T-cell (primary cell): Measurements from ENCODE around the gene FSCN2. TPM values are rescaled to one million over a fixed set of nuclear protein-coding genes. Genes with fewer than 3 reads are reported as not detected.
"Not testable (repeated sequence)": the region's sequence is repeated elsewhere in the genome, so short reads cannot be mapped to it uniquely, and the experiment has no call there.

ENCODE experiments used
- ATAC-seq, 4 experiments: fragments of 200-7000 bp in 3 of 4; fragments of 150-1000 bp in 1 of 4; cut with Tn5 transposase; replicated peaks in 1 of 4; 1 replicate in 3 of 4; 2 replicates in 1 of 4; pipeline ENCODE4 v1.10.0; 2021; ENCODE audit warnings: moderate library complexity in 3 of 4, mild to moderate bottlenecking in 2 of 4, moderate number of reproducible peaks in 1 of 4
- CTCF ChIA-PET, 2 donors: fragments of 300-600 bp; sonication (Branson Sonifier 250); formaldehyde crosslinking; loops; one replicate each; lab custom pipeline; 2022; ENCODE audit warnings: antibody characterized with exemption in 2 of 2; lab: Charles Lee
- POLR2A ChIA-PET, 2 donors: fragments of 300-600 bp; sonication (Branson Sonifier 250); formaldehyde crosslinking; loops; one replicate each; lab custom pipeline; 2022; ENCODE audit warnings: antibody characterized with exemption in 2 of 2; lab: Charles Lee
- DNase-seq, 35 experiments: peaks; one replicate each; pipeline versions ENCODE4 v3.0.0 to v3.0.0-alpha.2; 2013 to 2023
- H3K27ac ChIP-seq: one replicate; pipeline ENCODE4 v1.5.1; 2013; ENCODE audit warnings: low read length
- H3K27me3 ChIP-seq, 2 experiments: replicated peaks in 1 of 2; 1 replicate in 1 of 2; 2 replicates in 1 of 2; pipeline versions ENCODE4 v1.6.1 to v1.7.0; 2013; ENCODE audit warnings: low read length in 1 of 2, mixed read lengths in 1 of 2; ENCODE audit not compliant: control insufficient read depth in 2 of 2, insufficient read depth in 2 of 2; ENCODE audit errors: extremely low read depth in 1 of 2
- H3K36me3 ChIP-seq, 2 donors: 1 replicate in 1 of 2; 2 replicates in 1 of 2; pipeline versions ENCODE4 v1.6.1 to v1.7.0; 2013; ENCODE audit warnings: low read length in 1 of 2; ENCODE audit not compliant: control insufficient read depth in 2 of 2, insufficient read depth in 1 of 2; ENCODE audit errors: extremely low read depth in 1 of 2
- H3K4me1 ChIP-seq, 2 experiments: 1 replicate in 1 of 2; 2 replicates in 1 of 2; pipeline versions ENCODE4 v1.6.1 to v1.7.0; 2013; ENCODE audit warnings: low read length in 2 of 2, mixed read lengths in 1 of 2; ENCODE audit not compliant: insufficient read depth in 2 of 2, control insufficient read depth in 1 of 2; ENCODE audit errors: extremely low read depth in 1 of 2
- H3K4me3 ChIP-seq, 2 donors: 1 replicate in 1 of 2; 2 replicates in 1 of 2; pipeline versions ENCODE4 v1.5.1 to v1.7.0; 2013; ENCODE audit warnings: mild to moderate bottlenecking in 2 of 2, low read length in 1 of 2, moderate library complexity in 1 of 2; ENCODE audit not compliant: control insufficient read depth in 1 of 2; ENCODE audit errors: extremely low read depth in 1 of 2
- H3K9me3 ChIP-seq: 2 replicates; pipeline ENCODE4 v1.7.0; 2013
- H3K27ac Mint-ChIP-seq, 2 donors: one replicate each; pipeline ENCODE4 v1.8.0; 2020 to 2021; ENCODE audit warnings: mild to moderate bottlenecking in 2 of 2, mixed read lengths in 2 of 2
- H3K27me3 Mint-ChIP-seq, 2 donors: one replicate each; pipeline ENCODE4 v1.8.0; 2021 to 2022; ENCODE audit warnings: mixed read lengths in 2 of 2
- H3K36me3 Mint-ChIP-seq: one replicate; pipeline ENCODE4 v1.8.0; 2021; ENCODE audit warnings: mixed read lengths
- H3K4me1 Mint-ChIP-seq, 3 donors: one replicate each; pipeline ENCODE4 v1.8.0; 2020 to 2022; ENCODE audit warnings: mixed read lengths in 3 of 3, mild to moderate bottlenecking in 1 of 3
- H3K4me3 Mint-ChIP-seq, 3 donors: one replicate each; pipeline ENCODE4 v1.8.0; 2020 to 2022; ENCODE audit warnings: mild to moderate bottlenecking in 3 of 3, mixed read lengths in 3 of 3, moderate library complexity in 3 of 3
- H3K9me3 Mint-ChIP-seq, 3 donors: one replicate each; pipeline ENCODE4 v1.8.0; 2020 to 2022; ENCODE audit warnings: mixed read lengths in 3 of 3
- WGBS: methylation state at CpG from one replicate; pipeline ENCODE4 v1.1.5; 2013; ENCODE audit warnings: missing lambda C conversion rate; ENCODE audit not compliant: insufficient coverage; 5-methylcytosine and 5-hydroxymethylcytosine counted together
- total RNA-seq, 35 experiments: library from RNA in 6 of 35; stranded (reverse) in 6 of 35; fragments of 120-200 nt in 1 of 35; gene quantifications; one replicate each; pipeline versions ENCODE4 v1.2.1 to v1.2.4 and lab custom pipeline; 2013 to 2026

Gene FSCN2
- total RNA-seq, 5 donors from 2014 or later (not counting 1 experiment from before 2014, with no cell fraction given) = 0.91 to 4.2 (median 1.2) TPM

DNA sequence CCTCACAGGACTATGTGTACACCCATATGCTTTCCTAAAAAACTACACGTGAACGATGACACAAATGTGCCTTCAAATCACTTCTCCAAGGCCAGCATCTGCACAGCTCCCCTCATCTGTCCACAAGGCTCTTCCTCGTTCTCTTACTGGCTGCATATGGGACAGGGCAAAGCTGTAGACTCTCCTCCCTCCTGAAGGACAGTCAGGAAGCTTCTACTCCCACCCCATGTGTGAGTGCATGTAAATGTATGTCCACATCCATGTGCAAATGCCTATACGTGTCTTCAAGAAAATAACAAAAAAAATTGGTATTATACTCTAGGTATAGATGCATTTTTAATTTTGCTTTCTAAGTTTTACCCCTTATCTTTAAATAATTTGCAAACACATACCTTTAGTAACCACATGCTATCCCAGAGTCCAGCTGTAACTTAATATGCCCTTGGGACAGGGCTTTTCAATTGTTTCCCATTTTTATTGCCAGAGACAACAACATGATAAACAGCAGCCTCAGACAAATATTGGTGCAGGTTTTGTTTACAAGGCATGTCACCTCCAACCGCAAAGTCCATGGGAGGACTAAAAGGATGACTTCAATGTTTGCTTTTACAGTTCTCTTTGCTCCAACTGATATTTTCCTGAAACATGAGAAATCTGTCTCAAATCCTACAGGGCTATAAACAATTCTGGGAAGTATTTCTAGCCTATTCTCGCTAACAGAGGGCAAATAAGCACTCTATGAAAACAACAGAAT is 55.6 kb downstream of the FSCN2 start:
- Histone ChIP-seq H3K9me3 (no peaks in the 10 kb centered on the region), H3K36me3 (peaks cover 14 to 77% of the 10 kb centered on the region in 2 donors), H3K27ac (no peak overlapping the region), H3K27me3 (no peaks in the 10 kb centered on the region), H3K4me3 (no peak overlapping the region), H3K4me1 (no peaks in the 10 kb centered on the region)
- ATAC-seq (no peak), DNase-seq (no peak)
- 92% methylated on average over 2 of the region's 6 CpGs for WGBS
- Mint-ChIP-seq H3K4me3 (no peak overlapping the region), H3K9me3 (no peaks in the 10 kb centered on the region), H3K36me3 (peaks cover 46% of the 10 kb centered on the region), H3K27ac (no peak overlapping the region), H3K4me1 (peaks cover 0 to 9% (median 6%) of the 10 kb centered on the region in 3 donors), H3K27me3 (no peaks in the 10 kb centered on the region)
- CTCF ChIA-PET = no interaction called here
- POLR2A ChIA-PET = no interaction called here

- H3K4me1 ChIP-seq, H3K27ac ChIP-seq, POLR2A ChIA-PET, H3K4me3 ChIP-seq, H3K9me3 ChIP-seq, H3K27ac Mint-ChIP-seq, H3K4me3 Mint-ChIP-seq, H3K27me3 Mint-ChIP-seq, H3K27me3 ChIP-seq, ATAC-seq, H3K9me3 Mint-ChIP-seq, DNase-seq, H3K4me1 Mint-ChIP-seq: not testable (repeated sequence)
- CTCF ChIA-PET = interaction anchor here in 1 of 2 donors (0.7 kb wide), 1 partner anchor 131 kb away, joined by 6 read pairs; no protein-coding TSS in a partner anchor
- peaks cover 14 to 79% of the 10 kb centered on the region in 2 donors for H3K36me3 ChIP-seq
- WGBS = 100% methylated on average over 7 of the region's 14 CpGs
- H3K36me3 Mint-ChIP-seq = peaks cover 46% of the 10 kb centered on the region
These were observed 56.6 kb downstream of the FSCN2 start for GRCh38 chr17:81584771-81585170.

- no peaks in the 10 kb centered on the region for H3K27me3 Mint-ChIP-seq
- Histone ChIP-seq H3K36me3 (peaks cover 19 to 84% of the 10 kb centered on the region in 2 donors), H3K4me1 (no peaks in the 10 kb centered on the region), H3K4me3 (no peak overlapping the region), H3K27ac (no peak overlapping the region), H3K9me3 (no peaks in the 10 kb centered on the region), H3K27me3 (no peaks in the 10 kb centered on the region)
- ChIA-PET POLR2A (no interaction called here), CTCF (interaction anchor here in 1 of 2 donors (0.9 kb wide), 1 partner anchor 12 kb away, joined by 5 read pairs; no protein-coding TSS in a partner anchor)
- no peaks in the 10 kb centered on the region for H3K4me1 Mint-ChIP-seq
- DNase-seq (no peak), ATAC-seq (no peak)
- no peaks in the 10 kb centered on the region for H3K9me3 Mint-ChIP-seq
- no peak overlapping the region for H3K27ac Mint-ChIP-seq
- 90% methylated on average over 2 of the region's 4 CpGs for WGBS
- no peak overlapping the region for H3K4me3 Mint-ChIP-seq
- peaks cover 43% of the 10 kb centered on the region for H3K36me3 Mint-ChIP-seq
These were observed 57.9 kb downstream of the FSCN2 start for GRCh38 chr17:81586096-81586495.

Other genes starting within 250 kb of the FSCN2 start
- gene SLC38A10, start 233.1 kb upstream of the FSCN2 start, total RNA-seq = 10 to 100 TPM; 52.8 to 95.2 (median 82.3) TPM
- under 1 TPM; 0.23 to 0.82 (median 0.33) TPM for gene BAHCC1, start 132.9 kb upstream of the FSCN2 start, total RNA-seq
- 1,000 to 10,000 TPM; 1,183 to 1,383 (median 1,262) TPM for gene ACTG1, start 15.6 kb upstream of the FSCN2 start, total RNA-seq
- 10 to 100 TPM; 31.7 to 62.1 (median 59.0) TPM for gene FAAP100, start 24.0 kb downstream of the FSCN2 start, total RNA-seq
- 10 to 100 TPM; 79.0 to 96.1 (median 87.2) TPM for gene NPLOC4, start 108.7 kb downstream of the FSCN2 start, total RNA-seq
- 1 to 10 TPM in 2 of 5 donors, under 1 TPM in 3; 0.58 to 1.5 (median 0.66) TPM for gene TSPAN10, start 108.8 kb downstream of the FSCN2 start, total RNA-seq
- 1 to 10 TPM in 4 of 5 donors, under 1 TPM in 1; 0.33 to 4.6 (median 1.8) TPM for gene PDE6G, start 128.2 kb downstream of the FSCN2 start, total RNA-seq
- 10 to 100 TPM; 34.1 to 93.3 (median 68.1) TPM for gene OXLD1, start 138.2 kb downstream of the FSCN2 start, total RNA-seq
- 10 to 100 TPM; 15.9 to 33.9 (median 30.0) TPM for gene CCDC137, start 138.4 kb downstream of the FSCN2 start, total RNA-seq
- gene ARL16, start 155.4 kb downstream of the FSCN2 start, total RNA-seq = 10 to 100 TPM; 30.9 to 51.0 (median 39.3) TPM
- gene HGS, start 155.6 kb downstream of the FSCN2 start, total RNA-seq = 100 to 1,000 TPM; 114 to 205 (median 181) TPM
- gene MRPL12, start 175.0 kb downstream of the FSCN2 start, total RNA-seq = 10 to 100 TPM; 18.5 to 33.5 (median 31.4) TPM
- gene SLC25A10, start 183.9 kb downstream of the FSCN2 start, total RNA-seq = 1 to 10 TPM; 3.3 to 8.3 (median 7.4) TPM